Parathyroid adenoma (tissue), 2 donors: ENCODE data around the gene FADD.

Source experiments
- H2AFZ ChIP-seq: fragments of 300-600 bp; sonication (generic); one replicate; pipeline ENCODE4 v1.7.0; 2017; ENCODE audit warnings: antibody characterized with exemption, mild to moderate bottlenecking
- H3K27ac ChIP-seq: fragments of 300-600 bp; sonication (generic); one replicate; pipeline ENCODE4 v1.7.0; 2017
- H3K27me3 ChIP-seq: fragments of 300-600 bp; sonication (generic); one replicate; pipeline ENCODE4 v1.7.0; 2017; ENCODE audit warnings: low read length; ENCODE audit not compliant: control insufficient read depth, insufficient read depth
- H3K36me3 ChIP-seq: fragments of 300-600 bp; sonication (generic); one replicate; pipeline ENCODE4 v1.7.0; 2017; ENCODE audit warnings: low read length; ENCODE audit not compliant: control insufficient read depth, insufficient read depth
- H3K4me1 ChIP-seq: fragments of 300-600 bp; sonication (generic); one replicate; pipeline ENCODE4 v1.7.0; 2017; ENCODE audit warnings: control low read depth
- H3K4me2 ChIP-seq: fragments of 300-600 bp; sonication (generic); one replicate; pipeline ENCODE4 v1.7.0; 2017; ENCODE audit warnings: low read length
- H3K4me3 ChIP-seq: fragments of 300-600 bp; sonication (generic); one replicate; pipeline ENCODE4 v1.7.0; 2017; ENCODE audit warnings: low read depth, low read length
- H3K79me2 ChIP-seq: fragments of 300-600 bp; sonication (generic); one replicate; pipeline ENCODE4 v1.7.0; 2017; ENCODE audit warnings: control low read depth
- H3K9ac ChIP-seq: fragments of 300-600 bp; sonication (generic); one replicate; pipeline ENCODE4 v1.7.0; 2017; ENCODE audit warnings: mild to moderate bottlenecking
- H3K9me3 ChIP-seq: fragments of 300-600 bp; sonication (generic); one replicate; pipeline ENCODE4 v1.7.0; 2017; ENCODE audit warnings: low read length; ENCODE audit not compliant: control insufficient read depth
- TF ChIP-seq, protein P1 (sequence below): fragments of 300-600 bp; sonication (generic); IDR thresholded peaks from one replicate; pipeline ENCODE4 v1.7.0; 2017; ENCODE audit warnings: antibody characterized with exemption, mild to moderate bottlenecking
- donor health status: primary hyperparathyroidism.

The FADD gene

DNA sequence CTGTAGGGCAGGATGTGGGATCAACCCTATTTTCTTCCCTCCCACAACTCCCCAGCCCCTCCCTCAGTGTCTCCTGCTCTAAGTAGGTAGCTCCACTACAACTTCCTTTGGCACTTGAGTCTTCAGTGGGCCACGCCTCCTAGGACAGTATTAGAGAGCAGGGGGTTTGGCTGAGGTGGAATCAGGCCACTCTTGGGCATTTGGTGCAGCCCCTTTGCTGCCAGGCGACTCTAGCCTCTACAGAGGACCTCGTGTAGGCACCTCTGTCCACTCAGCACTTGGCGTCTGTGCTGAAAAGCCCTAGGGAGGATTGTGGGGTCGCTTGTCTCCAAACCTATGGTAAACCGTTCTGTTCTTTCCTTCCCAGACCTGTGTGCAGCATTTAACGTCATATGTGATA, 2.7 kb downstream of the FADD start:
- Histone ChIP-seq H3K36me3 (no peaks in the 10 kb centered on the region), H3K4me2 (no peak overlapping the region), H3K27me3 (no peaks in the 10 kb centered on the region), H3K27ac (no peak overlapping the region), H3K4me3 (no peak overlapping the region), H3K9me3 (no peaks in the 10 kb centered on the region), H3K79me2 (no peaks in the 10 kb centered on the region), H3K9ac (no peak overlapping the region), H2AFZ (no peak overlapping the region), H3K4me1 (no peaks in the 10 kb centered on the region)
- TF ChIP-seq, protein P1, sequence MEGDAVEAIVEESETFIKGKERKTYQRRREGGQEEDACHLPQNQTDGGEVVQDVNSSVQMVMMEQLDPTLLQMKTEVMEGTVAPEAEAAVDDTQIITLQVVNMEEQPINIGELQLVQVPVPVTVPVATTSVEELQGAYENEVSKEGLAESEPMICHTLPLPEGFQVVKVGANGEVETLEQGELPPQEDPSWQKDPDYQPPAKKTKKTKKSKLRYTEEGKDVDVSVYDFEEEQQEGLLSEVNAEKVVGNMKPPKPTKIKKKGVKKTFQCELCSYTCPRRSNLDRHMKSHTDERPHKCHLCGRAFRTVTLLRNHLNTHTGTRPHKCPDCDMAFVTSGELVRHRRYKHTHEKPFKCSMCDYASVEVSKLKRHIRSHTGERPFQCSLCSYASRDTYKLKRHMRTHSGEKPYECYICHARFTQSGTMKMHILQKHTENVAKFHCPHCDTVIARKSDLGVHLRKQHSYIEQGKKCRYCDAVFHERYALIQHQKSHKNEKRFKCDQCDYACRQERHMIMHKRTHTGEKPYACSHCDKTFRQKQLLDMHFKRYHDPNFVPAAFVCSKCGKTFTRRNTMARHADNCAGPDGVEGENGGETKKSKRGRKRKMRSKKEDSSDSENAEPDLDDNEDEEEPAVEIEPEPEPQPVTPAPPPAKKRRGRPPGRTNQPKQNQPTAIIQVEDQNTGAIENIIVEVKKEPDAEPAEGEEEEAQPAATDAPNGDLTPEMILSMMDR: no peak

DNA sequence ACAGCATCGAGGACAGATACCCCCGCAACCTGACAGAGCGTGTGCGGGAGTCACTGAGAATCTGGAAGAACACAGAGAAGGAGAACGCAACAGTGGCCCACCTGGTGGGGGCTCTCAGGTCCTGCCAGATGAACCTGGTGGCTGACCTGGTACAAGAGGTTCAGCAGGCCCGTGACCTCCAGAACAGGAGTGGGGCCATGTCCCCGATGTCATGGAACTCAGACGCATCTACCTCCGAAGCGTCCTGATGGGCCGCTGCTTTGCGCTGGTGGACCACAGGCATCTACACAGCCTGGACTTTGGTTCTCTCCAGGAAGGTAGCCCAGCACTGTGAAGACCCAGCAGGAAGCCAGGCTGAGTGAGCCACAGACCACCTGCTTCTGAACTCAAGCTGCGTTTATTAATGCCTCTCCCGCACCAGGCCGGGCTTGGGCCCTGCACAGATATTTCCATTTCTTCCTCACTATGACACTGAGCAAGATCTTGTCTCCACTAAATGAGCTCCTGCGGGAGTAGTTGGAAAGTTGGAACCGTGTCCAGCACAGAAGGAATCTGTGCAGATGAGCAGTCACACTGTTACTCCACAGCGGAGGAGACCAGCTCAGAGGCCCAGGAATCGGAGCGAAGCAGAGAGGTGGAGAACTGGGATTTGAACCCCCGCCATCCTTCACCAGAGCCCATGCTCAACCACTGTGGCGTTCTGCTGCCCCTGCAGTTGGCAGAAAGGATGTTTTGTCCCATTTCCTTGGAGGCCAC, 3.3 kb downstream of the FADD start:
- H3K4me1 ChIP-seq: no peaks in the 10 kb centered on the region
- H3K9ac ChIP-seq: no peak overlapping the region
- no peaks in the 10 kb centered on the region for H3K9me3 ChIP-seq
- H3K27me3 ChIP-seq: no peaks in the 10 kb centered on the region
- H3K36me3 ChIP-seq: no peaks in the 10 kb centered on the region
- H3K79me2 ChIP-seq: no peaks in the 10 kb centered on the region
- H3K27ac ChIP-seq: no peak overlapping the region
- no peak overlapping the region for H3K4me2 ChIP-seq
- TF ChIP-seq, protein P1: no peak
- no peak overlapping the region for H3K4me3 ChIP-seq
- no peak overlapping the region for H2AFZ ChIP-seq

DNA sequence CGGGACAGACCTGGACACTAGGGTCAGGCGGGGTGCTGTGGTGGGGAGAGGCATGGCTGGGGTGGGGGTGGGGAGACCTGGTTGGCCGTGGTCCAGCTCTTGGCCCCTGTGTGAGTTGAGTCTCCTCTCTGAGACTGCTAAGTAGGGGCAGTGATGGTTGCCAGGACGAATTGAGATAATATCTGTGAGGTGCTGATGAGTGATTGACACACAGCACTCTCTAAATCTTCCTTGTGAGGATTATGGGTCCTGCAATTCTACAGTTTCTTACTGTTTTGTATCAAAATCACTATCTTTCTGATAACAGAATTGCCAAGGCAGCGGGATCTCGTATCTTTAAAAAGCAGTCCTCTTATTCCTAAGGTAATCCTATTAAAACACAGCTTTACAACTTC, 3.9 kb downstream of the FADD start:
- no peaks in the 10 kb centered on the region for H3K27me3 ChIP-seq
- H3K27ac ChIP-seq: no peak overlapping the region
- H3K36me3 ChIP-seq: no peaks in the 10 kb centered on the region
- H3K9me3 ChIP-seq: no peaks in the 10 kb centered on the region
- no peaks in the 10 kb centered on the region for H3K79me2 ChIP-seq
- H3K4me3 ChIP-seq: no peak overlapping the region
- H2AFZ ChIP-seq: no peak overlapping the region
- no peak overlapping the region for H3K9ac ChIP-seq
- no peaks in the 10 kb centered on the region for H3K4me1 ChIP-seq
- TF ChIP-seq, protein P1: no peak
- H3K4me2 ChIP-seq: no peak overlapping the region

DNA sequence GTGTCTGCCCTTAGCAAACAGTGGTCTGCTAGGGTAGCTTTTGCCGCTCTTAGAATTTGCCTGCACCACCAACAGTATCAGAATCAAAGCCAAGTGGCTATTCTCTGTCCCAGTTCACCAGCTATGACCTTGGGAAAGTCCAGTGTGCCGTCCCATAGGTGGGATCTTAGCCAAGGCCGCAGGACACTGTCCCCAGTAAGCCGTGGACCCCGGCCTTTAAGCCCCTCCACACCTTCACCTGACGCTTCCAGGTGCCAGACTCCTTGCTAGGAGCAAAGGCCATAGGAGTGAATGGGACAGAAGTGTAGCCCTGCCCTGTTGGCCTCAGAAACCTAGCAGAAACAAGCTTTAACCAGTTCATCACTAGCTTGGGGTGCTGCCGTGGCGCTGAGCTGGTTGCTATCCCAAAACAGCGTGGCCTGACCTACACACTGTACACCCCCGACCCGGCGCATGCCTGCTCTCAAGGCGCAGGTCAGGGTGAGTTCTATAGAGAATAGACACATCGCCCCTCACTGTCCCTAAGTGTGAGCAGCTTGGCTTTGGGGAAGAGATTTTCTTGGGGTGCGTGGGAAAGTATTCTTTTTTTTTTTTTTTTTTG, 4.5 kb downstream of the FADD start:
- Histone ChIP-seq H3K4me2 (no peak overlapping the region), H3K79me2 (no peaks in the 10 kb centered on the region), H3K4me3 (no peak overlapping the region), H3K9me3 (no peaks in the 10 kb centered on the region), H2AFZ (no peak overlapping the region), H3K27me3 (no peaks in the 10 kb centered on the region), H3K9ac (no peak overlapping the region), H3K4me1 (no peaks in the 10 kb centered on the region), H3K27ac (no peak overlapping the region), H3K36me3 (no peaks in the 10 kb centered on the region)
- TF ChIP-seq, protein P1: no peak
